ENCODE measurements around the gene EXOG. TPM values are rescaled to one million over a fixed set of nuclear protein-coding genes. Genes with fewer than 3 reads are reported as not detected.

Gene EXOG
- total RNA-seq, 2 donors from 2014 or later: 6.1 to 12.0 TPM

DNA sequence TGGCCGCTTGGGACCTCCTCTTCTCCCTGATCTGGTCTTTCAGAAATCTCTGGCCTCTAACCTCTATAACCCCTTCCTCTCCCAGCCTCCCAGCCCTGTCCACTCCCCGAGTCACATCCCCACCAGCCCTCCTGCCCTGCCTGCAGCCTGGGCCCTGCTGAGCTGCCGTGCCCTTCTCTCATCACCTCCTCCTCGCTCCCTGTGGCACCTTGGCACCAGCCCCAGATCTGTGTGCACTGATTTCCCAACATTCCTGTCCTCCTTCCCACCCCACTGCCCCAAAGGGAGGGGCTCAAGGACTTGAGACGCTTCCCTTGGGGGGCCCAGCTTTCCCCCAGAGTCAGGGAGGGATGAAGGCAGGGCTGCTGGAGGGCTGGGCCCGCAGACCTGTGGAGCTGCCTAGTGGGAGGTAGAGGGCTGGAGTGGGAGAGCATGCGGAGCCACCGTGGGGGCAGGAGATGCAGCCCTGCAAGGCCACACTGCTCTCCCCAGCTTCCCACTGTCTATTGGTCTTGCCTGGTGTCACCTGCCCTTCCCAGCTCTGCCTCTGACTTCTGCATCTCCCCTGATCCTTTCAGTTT is 42.7 kb downstream of the EXOG start:
- intact Hi-C loops (cut with DNase I): no loop called here

GRCh38 chr3:38541806-38542205 is 45.7 kb downstream of the EXOG start:
- H3K9ac ChIP-seq (ENCODE audit: low read depth in 2 of 2, low read length in 2 of 2): no peak overlapping the region
- H3K36me3 ChIP-seq: no peaks in the 10 kb centered on the region
- intact Hi-C loops (cut with DNase I): no loop called here
- H3K4me3 ChIP-seq: no peak overlapping the region
- no peak overlapping the region for H3K27ac ChIP-seq
- H3K9me3 ChIP-seq: no peaks in the 10 kb centered on the region
- DNase-seq: no peak
- H3K4me1 ChIP-seq: no peaks in the 10 kb centered on the region
- TF ChIP-seq, protein P1, sequence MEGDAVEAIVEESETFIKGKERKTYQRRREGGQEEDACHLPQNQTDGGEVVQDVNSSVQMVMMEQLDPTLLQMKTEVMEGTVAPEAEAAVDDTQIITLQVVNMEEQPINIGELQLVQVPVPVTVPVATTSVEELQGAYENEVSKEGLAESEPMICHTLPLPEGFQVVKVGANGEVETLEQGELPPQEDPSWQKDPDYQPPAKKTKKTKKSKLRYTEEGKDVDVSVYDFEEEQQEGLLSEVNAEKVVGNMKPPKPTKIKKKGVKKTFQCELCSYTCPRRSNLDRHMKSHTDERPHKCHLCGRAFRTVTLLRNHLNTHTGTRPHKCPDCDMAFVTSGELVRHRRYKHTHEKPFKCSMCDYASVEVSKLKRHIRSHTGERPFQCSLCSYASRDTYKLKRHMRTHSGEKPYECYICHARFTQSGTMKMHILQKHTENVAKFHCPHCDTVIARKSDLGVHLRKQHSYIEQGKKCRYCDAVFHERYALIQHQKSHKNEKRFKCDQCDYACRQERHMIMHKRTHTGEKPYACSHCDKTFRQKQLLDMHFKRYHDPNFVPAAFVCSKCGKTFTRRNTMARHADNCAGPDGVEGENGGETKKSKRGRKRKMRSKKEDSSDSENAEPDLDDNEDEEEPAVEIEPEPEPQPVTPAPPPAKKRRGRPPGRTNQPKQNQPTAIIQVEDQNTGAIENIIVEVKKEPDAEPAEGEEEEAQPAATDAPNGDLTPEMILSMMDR (IDR thresholded peaks at IDR 0.05): no peak
- H3K27me3 ChIP-seq: no peaks in the 10 kb centered on the region

More for the DNA sequence above, 42.7 kb downstream of the EXOG start:
- no peaks in the 10 kb centered on the region for H3K36me3 ChIP-seq
- H3K9me3 ChIP-seq: no peaks in the 10 kb centered on the region
- TF ChIP-seq, protein P1 (IDR thresholded peaks at IDR 0.05): no peak
- no peak overlapping the region for H3K27ac ChIP-seq
- DNase-seq: no peak
- no peaks in the 10 kb centered on the region for H3K4me1 ChIP-seq
- no peaks in the 10 kb centered on the region for H3K27me3 ChIP-seq
- no peak overlapping the region for H3K9ac ChIP-seq (ENCODE audit: low read depth in 2 of 2, low read length in 2 of 2)
- H3K4me3 ChIP-seq: no peak overlapping the region

- TF ChIP-seq, protein P1 (IDR thresholded peaks at IDR 0.05): no peak
- H3K4me3 ChIP-seq: no peak overlapping the region
Measured at GRCh38 chr3:38542401-38543298, 46.5 kb downstream of the EXOG start.

GRCh38 chr3:38543586-38543985 is 47.4 kb downstream of the EXOG start:
- Histone ChIP-seq H3K4me3 (no peak overlapping the region), H3K4me1 (no peaks in the 10 kb centered on the region), H3K9ac (ENCODE audit: low read depth in 2 of 2, low read length in 2 of 2) (no peak overlapping the region), H3K9me3 (no peaks in the 10 kb centered on the region), H3K27me3 (no peaks in the 10 kb centered on the region), H3K36me3 (no peaks in the 10 kb centered on the region), H3K27ac (no peak overlapping the region)
- intact Hi-C loops (cut with DNase I): no loop called here
- TF ChIP-seq, protein P1 (IDR thresholded peaks at IDR 0.05): no peak
- no peak for DNase-seq

More at GRCh38 chr3:38542401-38543298, 46.5 kb downstream of the EXOG start:
- H3K27ac ChIP-seq: no peak overlapping the region
- no peak overlapping the region for H3K9ac ChIP-seq (ENCODE audit: low read depth in 2 of 2, low read length in 2 of 2)
- H3K4me1 ChIP-seq: no peaks in the 10 kb centered on the region
- no peaks in the 10 kb centered on the region for H3K27me3 ChIP-seq
- intact Hi-C loops (cut with DNase I): no loop called here
- H3K9me3 ChIP-seq: no peaks in the 10 kb centered on the region
- no peaks in the 10 kb centered on the region for H3K36me3 ChIP-seq
- DNase-seq: no peak

DNA sequence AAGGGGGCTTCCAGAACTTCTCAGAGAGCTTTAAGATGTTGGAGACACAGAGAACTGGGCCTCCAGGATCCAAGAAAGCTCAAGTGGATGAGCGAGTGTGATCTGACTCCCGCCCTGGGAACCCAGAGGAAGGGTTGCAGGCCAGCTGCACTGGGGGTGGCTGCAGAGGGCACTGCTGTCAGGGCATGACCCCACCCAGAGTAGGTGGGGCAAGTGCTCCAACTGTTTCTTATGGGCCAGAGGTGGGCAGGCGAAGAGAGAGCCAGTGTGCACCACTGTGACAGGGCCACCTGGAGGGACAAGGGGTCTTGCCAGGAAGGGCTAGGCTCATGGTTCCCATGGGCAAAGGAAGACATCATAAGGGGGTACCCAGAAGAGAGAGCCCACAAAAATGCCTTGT is 48.8 kb downstream of the EXOG start:
- Histone ChIP-seq H3K36me3 (no peaks in the 10 kb centered on the region), H3K9me3 (no peaks in the 10 kb centered on the region), H3K27me3 (no peaks in the 10 kb centered on the region), H3K9ac (ENCODE audit: low read depth in 2 of 2, low read length in 2 of 2) (no peak overlapping the region), H3K4me3 (no peak overlapping the region), H3K27ac (no peak overlapping the region), H3K4me1 (no peaks in the 10 kb centered on the region)
- no peak for DNase-seq
- intact Hi-C loops (cut with DNase I): no loop called here
- TF ChIP-seq, protein P1 (IDR thresholded peaks at IDR 0.05): no peak
